ENCODE results near the gene ANO6. TPM values are rescaled to one million over a fixed set of nuclear protein-coding genes. Genes with fewer than 3 reads are reported as not detected.

The ANO6 gene
- total RNA-seq, 1 experiment from 2014 or later: 59.3 TPM

DNA sequence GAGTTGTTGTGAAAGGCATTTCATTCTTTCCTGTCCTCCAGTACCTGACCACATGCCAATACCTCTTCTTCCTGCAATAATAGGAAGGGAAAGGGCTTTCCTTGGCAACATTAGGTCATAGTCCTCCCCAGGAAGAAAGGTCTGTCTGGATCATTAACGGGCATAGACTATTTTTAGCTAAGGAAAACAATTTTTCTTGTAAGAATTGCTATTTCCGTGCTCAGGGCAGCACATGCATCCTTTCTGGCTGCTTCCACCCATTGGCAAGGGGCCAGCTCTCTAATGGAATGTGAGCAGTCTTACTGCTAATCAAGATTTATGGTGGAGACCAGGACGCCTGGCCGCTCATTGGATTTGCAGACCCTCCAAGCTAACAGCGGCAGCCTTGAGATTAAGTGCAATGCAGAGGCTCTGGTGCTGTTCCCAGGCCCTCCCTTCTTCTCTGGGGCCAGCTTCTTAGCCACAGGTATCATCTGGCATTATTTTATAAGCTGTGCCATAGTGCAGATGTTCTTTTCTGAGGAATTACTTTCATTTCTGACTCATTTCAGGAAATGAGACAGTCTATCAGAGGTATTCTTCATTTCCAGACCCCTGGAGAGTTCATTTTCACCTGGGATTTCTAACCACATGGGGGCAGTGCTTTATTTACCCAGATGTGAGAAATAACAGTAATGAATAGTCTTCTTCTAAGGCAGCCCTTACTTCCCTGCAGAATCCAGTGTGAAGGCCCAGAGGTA lies 52.9 kb downstream of the ANO6 start:
- Histone ChIP-seq H3K27ac (ENCODE audit: low read depth, low read length, poor library complexity, severe bottlenecking) (no peak overlapping the region), H3K27me3 (replicated peaks; ENCODE audit: insufficient read depth, low read depth, low read length, poor library complexity) (no peaks in the 10 kb centered on the region), H3K9me3 (ENCODE audit: low read depth, low read length, poor library complexity, severe bottlenecking) (no peaks in the 10 kb centered on the region), H3K36me3 (ENCODE audit: insufficient read depth, low read length, poor library complexity, severe bottlenecking) (no peaks in the 10 kb centered on the region), H3K4me1 (ENCODE audit: insufficient read depth, low read length, poor library complexity, severe bottlenecking) (peaks cover 36% of the 10 kb centered on the region), H3K4me3 (ENCODE audit: low read depth, low read length, poor library complexity, severe bottlenecking) (peak overlapping the region; percentile 3)
- DNase-seq (ENCODE audit: low spot score): peak; percentile 95
- BruUV-seq (replicated peaks): no TSS peak
- TF ChIP-seq, protein P1, sequence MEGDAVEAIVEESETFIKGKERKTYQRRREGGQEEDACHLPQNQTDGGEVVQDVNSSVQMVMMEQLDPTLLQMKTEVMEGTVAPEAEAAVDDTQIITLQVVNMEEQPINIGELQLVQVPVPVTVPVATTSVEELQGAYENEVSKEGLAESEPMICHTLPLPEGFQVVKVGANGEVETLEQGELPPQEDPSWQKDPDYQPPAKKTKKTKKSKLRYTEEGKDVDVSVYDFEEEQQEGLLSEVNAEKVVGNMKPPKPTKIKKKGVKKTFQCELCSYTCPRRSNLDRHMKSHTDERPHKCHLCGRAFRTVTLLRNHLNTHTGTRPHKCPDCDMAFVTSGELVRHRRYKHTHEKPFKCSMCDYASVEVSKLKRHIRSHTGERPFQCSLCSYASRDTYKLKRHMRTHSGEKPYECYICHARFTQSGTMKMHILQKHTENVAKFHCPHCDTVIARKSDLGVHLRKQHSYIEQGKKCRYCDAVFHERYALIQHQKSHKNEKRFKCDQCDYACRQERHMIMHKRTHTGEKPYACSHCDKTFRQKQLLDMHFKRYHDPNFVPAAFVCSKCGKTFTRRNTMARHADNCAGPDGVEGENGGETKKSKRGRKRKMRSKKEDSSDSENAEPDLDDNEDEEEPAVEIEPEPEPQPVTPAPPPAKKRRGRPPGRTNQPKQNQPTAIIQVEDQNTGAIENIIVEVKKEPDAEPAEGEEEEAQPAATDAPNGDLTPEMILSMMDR (conservative IDR thresholded peaks at IDR 0.05; ENCODE audit: low read depth, low read length): peak; percentile 63
- TF ChIP-seq EZH2 (IDR thresholded peaks at IDR 0.05; ENCODE audit: borderline replicate concordance, low read depth, low read length, poor library complexity, severe bottlenecking): no peak
- ChIA-PET CTCF (interaction anchor here (0.6 to 1.7 kb wide), 2 partner anchors 98 to 120 kb away, joined by 4 to 5 read pairs; no protein-coding TSS in a partner anchor), POLR2A (ENCODE audit: low non-redundant PET) (interaction anchor here (0.6 kb wide), 1 partner anchor 1447 kb away, joined by 4 read pairs; no protein-coding TSS in a partner anchor)
- intact Hi-C loops (cut with micrococcal nuclease; ENCODE audit: unreplicated experiment): loop anchor here (2.0 to 5.0 kb wide), 2 partner anchors 52 to 118 kb away; partner anchors contain the start of gene ANO6

DNA sequence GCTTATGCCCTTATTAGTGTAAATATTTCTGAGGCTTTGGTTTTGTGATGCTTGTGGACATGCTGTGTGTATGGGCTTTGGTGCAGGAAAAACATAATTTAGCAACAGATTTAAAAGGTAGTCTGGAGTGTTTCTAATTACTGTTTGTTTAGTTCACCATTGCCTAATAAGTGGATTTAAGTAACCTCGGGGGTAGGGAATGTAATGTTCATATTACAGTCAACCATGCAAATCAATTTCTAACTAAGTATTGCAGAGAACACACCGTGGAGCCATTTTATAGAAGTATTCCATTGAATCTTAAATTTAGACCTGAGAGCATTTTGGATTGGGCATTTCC lies 53.5 kb downstream of the ANO6 start:
- no peak for DNase-seq (ENCODE audit: low spot score)
- Histone ChIP-seq H3K27me3 (replicated peaks; ENCODE audit: insufficient read depth, low read depth, low read length, poor library complexity) (no peaks in the 10 kb centered on the region), H3K36me3 (ENCODE audit: insufficient read depth, low read length, poor library complexity, severe bottlenecking) (no peaks in the 10 kb centered on the region), H3K9me3 (ENCODE audit: low read depth, low read length, poor library complexity, severe bottlenecking) (no peaks in the 10 kb centered on the region), H3K4me3 (ENCODE audit: low read depth, low read length, poor library complexity, severe bottlenecking) (no peak overlapping the region), H3K4me1 (ENCODE audit: insufficient read depth, low read length, poor library complexity, severe bottlenecking) (peaks cover 36% of the 10 kb centered on the region), H3K27ac (ENCODE audit: low read depth, low read length, poor library complexity, severe bottlenecking) (no peak overlapping the region)
- no TSS peak for BruUV-seq (replicated peaks)
- CTCF ChIA-PET: interaction anchor here (0.6 to 1.7 kb wide), 2 partner anchors 98 to 119 kb away, joined by 4 to 5 read pairs; no protein-coding TSS in a partner anchor
- POLR2A ChIA-PET (ENCODE audit: low non-redundant PET): no interaction called here
- intact Hi-C loops (cut with micrococcal nuclease; ENCODE audit: unreplicated experiment): loop anchor here (2.0 to 5.0 kb wide), 2 partner anchors 53 to 118 kb away; partner anchors contain the start of gene ANO6
- no peak for TF ChIP-seq EZH2 (IDR thresholded peaks at IDR 0.05; ENCODE audit: borderline replicate concordance, low read depth, low read length, poor library complexity, severe bottlenecking)
- TF ChIP-seq, protein P1 (conservative IDR thresholded peaks at IDR 0.05; ENCODE audit: low read depth, low read length): no peak

DNA sequence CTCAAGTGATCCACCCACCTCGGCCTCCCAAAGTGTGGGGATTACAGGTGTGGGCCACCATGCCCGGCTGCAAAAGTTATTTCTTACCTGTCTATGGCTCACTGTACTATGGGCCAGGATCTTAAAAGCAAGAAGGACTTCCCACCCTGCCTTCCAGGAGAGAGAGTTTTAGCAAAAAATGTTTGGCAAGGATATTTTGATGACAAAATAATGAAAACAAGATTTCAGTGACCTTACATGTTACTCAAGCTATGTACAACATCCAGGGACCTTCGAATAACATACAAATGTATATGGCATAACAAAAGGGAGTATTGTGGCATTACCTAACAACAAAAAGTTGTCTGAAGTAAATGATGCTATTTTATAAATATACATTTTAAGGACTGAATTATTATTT lies 55.1 kb downstream of the ANO6 start:
- Histone ChIP-seq H3K9me3 (ENCODE audit: low read depth, low read length, poor library complexity, severe bottlenecking) (no peaks in the 10 kb centered on the region), H3K27ac (ENCODE audit: low read depth, low read length, poor library complexity, severe bottlenecking) (no peak overlapping the region), H3K36me3 (ENCODE audit: insufficient read depth, low read length, poor library complexity, severe bottlenecking) (no peaks in the 10 kb centered on the region), H3K4me3 (ENCODE audit: low read depth, low read length, poor library complexity, severe bottlenecking) (no peak overlapping the region), H3K27me3 (replicated peaks; ENCODE audit: insufficient read depth, low read depth, low read length, poor library complexity) (no peaks in the 10 kb centered on the region), H3K4me1 (ENCODE audit: insufficient read depth, low read length, poor library complexity, severe bottlenecking) (peaks cover 36% of the 10 kb centered on the region)
- ChIA-PET POLR2A (ENCODE audit: low non-redundant PET) (interaction anchor here (0.7 kb wide), 1 partner anchor 629 kb away, joined by 5 read pairs; no protein-coding TSS in a partner anchor), CTCF (no interaction called here)
- TF ChIP-seq, protein P1 (conservative IDR thresholded peaks at IDR 0.05; ENCODE audit: low read depth, low read length): no peak
- TF ChIP-seq EZH2 (IDR thresholded peaks at IDR 0.05; ENCODE audit: borderline replicate concordance, low read depth, low read length, poor library complexity, severe bottlenecking): no peak
- DNase-seq (ENCODE audit: low spot score): no peak
- BruUV-seq (replicated peaks): no TSS peak
- intact Hi-C loops (cut with micrococcal nuclease; ENCODE audit: unreplicated experiment): no loop called here
